ENCODE data around the gene NTRK2.

DNA sequence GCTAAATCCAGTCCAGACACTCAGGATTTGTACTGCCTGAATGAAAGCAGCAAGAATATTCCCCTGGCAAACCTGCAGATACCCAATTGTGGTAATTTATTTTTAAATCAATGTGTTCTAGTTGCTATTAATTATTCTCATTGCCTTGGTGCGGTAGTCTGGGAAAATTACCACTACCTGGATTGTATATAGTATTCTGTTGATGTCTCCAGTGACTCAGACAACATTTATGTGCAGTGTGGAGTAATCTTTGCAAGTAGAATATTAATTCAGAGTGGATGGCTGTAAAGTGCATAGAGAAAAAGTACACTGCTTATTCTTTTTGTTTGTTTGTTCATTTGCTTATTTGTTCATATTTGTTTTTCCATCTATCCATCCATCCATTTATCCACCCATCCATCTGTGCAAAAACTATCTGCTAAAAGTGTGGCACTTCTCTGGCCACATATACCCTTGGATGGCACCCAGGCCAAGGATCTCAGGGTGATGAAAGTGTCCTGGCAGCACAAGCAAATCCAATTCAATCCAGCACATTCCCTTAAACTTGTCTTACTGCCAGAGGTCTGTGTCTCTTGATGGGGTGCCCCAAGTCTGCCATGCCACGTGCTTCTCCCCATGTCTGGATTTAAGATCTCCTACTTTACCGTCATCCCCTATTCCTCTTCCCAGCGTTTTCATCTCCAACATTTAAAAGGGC is 41.3 kb downstream of the NTRK2 start:
- TF ChIP-seq CTCF (IDR thresholded peaks at IDR 0.05; ENCODE audit: insufficient read depth, low read depth, low read length) (no peak), EZH2 (IDR thresholded peaks at IDR 0.05; ENCODE audit: insufficient read depth, low read length) (no peak)
